K562 (cell line): Measurements from ENCODE around the gene APOL4. TPM values are rescaled to one million over a fixed set of nuclear protein-coding genes. Genes with fewer than 3 reads are reported as not detected.

Experiments
- ATAC-seq: fragments of 200-7000 bp; cut with Tn5 transposase; 3 replicates; pipeline ENCODE4 v1.9.1; 2020; ENCODE audit warnings: moderate library complexity
- BruUV-seq: library from RNA; stranded (reverse); fragments of 400-500 nt; replicated peaks from 2 replicates; lab custom pipeline; 2021; lab: Mats Ljungman, UMichigan
- CTCF ChIA-PET: fragments of 300-600 bp; formaldehyde crosslinking; extraction: SDS; loops from one replicate; lab custom pipeline; 2021; ENCODE audit warnings: low intra/inter-chr PET ratio; lab: Yijun Ruan, JAX
- POLR2A ChIA-PET: fragments of 300-600, 350-650 bp; sonication (Branson Sonifier 250); formaldehyde crosslinking; extraction: SDS; loops from one replicate; lab custom pipeline; 2021; ENCODE audit warnings: antibody characterized with exemption, inconsistent platforms; lab: Yijun Ruan, JAX
- DNase-seq, 4 experiments: peaks; one replicate each; pipeline versions ENCODE4 v3.0.0 to v3.0.0-alpha.2; 2011 to 2018; ENCODE audit warnings: low spot score in 3 of 4, mixed read lengths in 3 of 4; ENCODE audit errors: extremely low read depth in 1 of 4
- FAIRE-seq: peaks from 2 replicates; lab custom pipeline; 2011; peaks lifted over from hg19 to GRCh38; lab: Jason Lieb, UNC
- H2AFZ ChIP-seq: 2 replicates; pipeline ENCODE4 v1.6.0; 2011; ENCODE audit warnings: low read depth, low read length, control low read depth, inconsistent platforms
- H3K27ac ChIP-seq: fragments of 200-600 bp; 3 replicates; pipeline ENCODE4 v1.8.0; 2011; ENCODE audit warnings: low read depth, mild to moderate bottlenecking, control low read depth, inconsistent platforms, low read length, moderate library complexity, mixed read lengths; ENCODE audit errors: extremely low read depth
- H3K27me3 ChIP-seq, 2 experiments: fragments of 300-600 bp in 1 of 2; 2 replicates in 1 of 2; 3 replicates in 1 of 2; pipeline versions ENCODE4 v1.6.0 to v1.8.0; 2011; ENCODE audit warnings: inconsistent platforms in 2 of 2, low read length in 2 of 2, mild to moderate bottlenecking in 1 of 2, mixed read lengths in 1 of 2, moderate library complexity in 1 of 2; ENCODE audit not compliant: control insufficient read depth in 2 of 2, insufficient read depth in 2 of 2
- H3K36me3 ChIP-seq: fragments of 300-600 bp; 3 replicates; pipeline ENCODE4 v1.8.0; 2011; ENCODE audit warnings: mild to moderate bottlenecking, low read length, inconsistent platforms; ENCODE audit not compliant: control insufficient read depth, insufficient read depth
- H3K4me1 ChIP-seq, 2 experiments: fragments of 200-600 bp in 1 of 2; replicated peaks in 1 of 2; 2 replicates in 1 of 2; 3 replicates in 1 of 2; pipeline versions ENCODE4 v1.5.1 to v1.8.0; 2011; ENCODE audit warnings: inconsistent platforms in 2 of 2, low read length in 2 of 2, mild to moderate bottlenecking in 1 of 2, mixed read lengths in 1 of 2, moderate library complexity in 1 of 2; ENCODE audit not compliant: control insufficient read depth in 2 of 2, insufficient read depth in 2 of 2
- H3K4me2 ChIP-seq: 2 replicates; pipeline ENCODE4 v1.6.1; 2011; ENCODE audit warnings: low read length, control low read depth, inconsistent platforms, mixed read lengths; ENCODE audit not compliant: insufficient read depth
- H3K4me3 ChIP-seq: fragments of 200-600 bp; sonication (generic), shearing (Covaris generic); 2 replicates; pipeline ENCODE4 v1.5.1; 2016; ENCODE audit warnings: control low read depth, inconsistent platforms
- H3K79me2 ChIP-seq: fragments of 200-600 bp; 3 replicates; pipeline ENCODE4 v1.8.0; 2011; ENCODE audit warnings: low read length, inconsistent platforms; ENCODE audit not compliant: control insufficient read depth, insufficient read depth
- H3K9ac ChIP-seq, 2 experiments: 2 replicates each; pipeline versions ENCODE4 v1.6.0 to v1.6.1; 2011; ENCODE audit warnings: low read depth in 2 of 2, low read length in 2 of 2, control low read depth in 1 of 2, inconsistent platforms in 1 of 2, mild to moderate bottlenecking in 1 of 2, mixed read lengths in 1 of 2; ENCODE audit not compliant: insufficient read depth in 1 of 2
- H3K9me1 ChIP-seq: one replicate; pipeline ENCODE4 v1.6.0; 2011; ENCODE audit warnings: inconsistent platforms, mild to moderate bottlenecking, low read length, moderate library complexity; ENCODE audit not compliant: control insufficient read depth, insufficient read depth
- H3K9me3 ChIP-seq: replicated peaks from 2 replicates; pipeline ENCODE4 v1.5.1; 2011; ENCODE audit warnings: low read depth, low read length, inconsistent platforms; ENCODE audit not compliant: control insufficient read depth, insufficient read depth
- H4K20me1 ChIP-seq: replicated peaks from 2 replicates; pipeline ENCODE4 v1.6.1; 2011; ENCODE audit warnings: low read length, inconsistent platforms, mixed read lengths; ENCODE audit not compliant: control insufficient read depth, insufficient read depth
- ESRRA ChIP-seq: fragments of 450-650 bp; IDR thresholded peaks from 2 replicates; pipeline ENCODE4 v1.6.1; 2014; ENCODE audit warnings: low read depth, mild to moderate bottlenecking, moderate library complexity, borderline replicate concordance
- MECOM ChIP-seq: fragments of 250-450 bp; sonication (Bioruptor Pico); IDR thresholded peaks from 2 replicates; pipeline ENCODE4 v1.8.0; 2022; ENCODE audit warnings: inconsistent platforms
- RB1 ChIP-seq: fragments of 450-650 bp; IDR thresholded peaks from 2 replicates; pipeline ENCODE4 v1.6.1; 2017; ENCODE audit warnings: low read depth, mild to moderate bottlenecking
- TBL1XR1 ChIP-seq, 2 experiments: IDR thresholded peaks; 2 replicates each; pipeline ENCODE4 v1.6.1; 2012; ENCODE audit warnings: improper control_type of control experiment in 2 of 2, low read length in 2 of 2, mild to moderate bottlenecking in 1 of 2
- TSC22D4 ChIP-seq: fragments of 450-650 bp; IDR thresholded peaks from 2 replicates; pipeline ENCODE4 v1.6.1; 2016; ENCODE audit warnings: missing genetic modification characterization, missing biosample characterization, control low read depth
- WGBS: fragments of 100-300 bp; shearing (Covaris generic); methylation state at CpG from one replicate; pipeline ENCODE4 v1.1.6; 2016; ENCODE audit warnings: low coverage, mixed read lengths; ENCODE audit not compliant: insufficient coverage; ENCODE audit errors: missing lambda C conversion rate; 5-methylcytosine and 5-hydroxymethylcytosine counted together
- in situ Hi-C: fragments of 300-500 bp; cut with MboI; formaldehyde crosslinking; loops from 4 replicates; pipeline ENCODE4 v1.15.0; 2018; ENCODE audit warnings: inconsistent platforms, mixed read lengths
- intact Hi-C: fragments of 100-400 bp; cut with micrococcal nuclease; formaldehyde crosslinking; loops from 2 replicates; pipeline ENCODE4 v1.14.2; 2022
- polyA plus RNA-seq, 8 experiments: library from polyadenylated mRNA; depleted of rRNA in 4 of 8; stranded (reverse) in 5 of 8; unstranded in 3 of 8; fragments of >200 nt; fragmentation: Nextera tagmentation in 2 of 8; fragmentation: Illumina TruSeq in 1 of 8; extraction: Ambion mirVana in 2 of 8; extraction: Trizol in 1 of 8; gene quantifications; 2 replicates each; pipeline versions ENCODE4 v1.2.1 to v1.2.3, GENCODE V29; 2011 to 2014; ENCODE audit warnings: inconsistent platforms in 1 of 8, missing spikeins in 1 of 8
- total RNA-seq, 7 experiments: library from RNA; depleted of rRNA in 6 of 7; stranded (reverse); fragments of >200 nt in 6 of 7; fragmentation: Illumina TruSeq in 2 of 7; extraction: Trizol in 2 of 7; gene quantifications; 2 replicates each; pipeline versions ENCODE4 v1.2.1 to v1.2.3, GENCODE V29; 2011 to 2021; ENCODE audit warnings: low replicate concordance in 1 of 7
- TF ChIP-seq, protein P1 (sequence below): fragments of 450-650 bp; IDR thresholded peaks from 2 replicates; pipeline ENCODE4 v1.6.1; 2016; ENCODE audit warnings: low read depth

The APOL4 gene
- total and polyA plus RNA-seq, 9 of the 15 experiments (the other 6 are each of a cell fraction or from before 2014, with no cell fraction given): 6.5 to 15.0 (median 9.8) TPM

DNA sequence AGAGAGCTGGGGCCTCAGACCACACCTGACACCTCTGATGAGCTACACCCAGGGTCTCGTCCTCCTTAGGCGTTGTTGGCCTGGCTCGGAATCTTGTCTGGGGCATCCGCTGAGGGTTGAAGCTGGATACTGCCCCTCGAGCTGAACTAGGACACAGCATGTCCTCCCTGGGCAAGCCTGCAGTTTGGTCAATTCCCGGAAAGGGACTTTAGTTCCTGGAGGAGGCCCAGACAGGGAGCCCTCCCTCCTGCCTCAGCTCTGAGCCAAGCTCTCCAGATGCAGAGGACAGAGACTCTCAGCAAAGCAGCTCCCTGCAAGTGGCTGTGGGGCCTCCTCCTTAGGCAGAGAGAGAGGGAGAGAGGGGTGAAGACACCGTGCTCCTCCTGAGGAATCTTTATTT lies 45.9 kb downstream of the APOL4 start:
- intact Hi-C loops: no loop called here

More for the DNA sequence above, 45.9 kb downstream of the APOL4 start:
- ChIA-PET CTCF (no interaction called here), POLR2A (interaction anchor here (0.8 kb wide), 1 partner anchor 14 kb away, joined by 3 read pairs; no protein-coding TSS in a partner anchor)
- DNase-seq: peak in 2 of 4 experiments; percentile 12 to 48
- no peaks in the 10 kb centered on the region for H3K27me3 ChIP-seq
- H3K9ac ChIP-seq: peak overlapping the region in 1 of 2 experiments; percentile 75; a peak in 2 of 4 replicates
- in situ Hi-C loops: no loop called here
- no peaks in the 10 kb centered on the region for H3K79me2 ChIP-seq
- no peak for TF ChIP-seq RB1
- TF ChIP-seq ESRRA: no peak
- no peak for TF ChIP-seq MECOM
- TF ChIP-seq TSC22D4 (tag): no peak
- TF ChIP-seq TBL1XR1 (IDR thresholded peaks at IDR 0.05; ENCODE audit: low read length in 2 of 2): no peak
- TF ChIP-seq, protein P1, sequence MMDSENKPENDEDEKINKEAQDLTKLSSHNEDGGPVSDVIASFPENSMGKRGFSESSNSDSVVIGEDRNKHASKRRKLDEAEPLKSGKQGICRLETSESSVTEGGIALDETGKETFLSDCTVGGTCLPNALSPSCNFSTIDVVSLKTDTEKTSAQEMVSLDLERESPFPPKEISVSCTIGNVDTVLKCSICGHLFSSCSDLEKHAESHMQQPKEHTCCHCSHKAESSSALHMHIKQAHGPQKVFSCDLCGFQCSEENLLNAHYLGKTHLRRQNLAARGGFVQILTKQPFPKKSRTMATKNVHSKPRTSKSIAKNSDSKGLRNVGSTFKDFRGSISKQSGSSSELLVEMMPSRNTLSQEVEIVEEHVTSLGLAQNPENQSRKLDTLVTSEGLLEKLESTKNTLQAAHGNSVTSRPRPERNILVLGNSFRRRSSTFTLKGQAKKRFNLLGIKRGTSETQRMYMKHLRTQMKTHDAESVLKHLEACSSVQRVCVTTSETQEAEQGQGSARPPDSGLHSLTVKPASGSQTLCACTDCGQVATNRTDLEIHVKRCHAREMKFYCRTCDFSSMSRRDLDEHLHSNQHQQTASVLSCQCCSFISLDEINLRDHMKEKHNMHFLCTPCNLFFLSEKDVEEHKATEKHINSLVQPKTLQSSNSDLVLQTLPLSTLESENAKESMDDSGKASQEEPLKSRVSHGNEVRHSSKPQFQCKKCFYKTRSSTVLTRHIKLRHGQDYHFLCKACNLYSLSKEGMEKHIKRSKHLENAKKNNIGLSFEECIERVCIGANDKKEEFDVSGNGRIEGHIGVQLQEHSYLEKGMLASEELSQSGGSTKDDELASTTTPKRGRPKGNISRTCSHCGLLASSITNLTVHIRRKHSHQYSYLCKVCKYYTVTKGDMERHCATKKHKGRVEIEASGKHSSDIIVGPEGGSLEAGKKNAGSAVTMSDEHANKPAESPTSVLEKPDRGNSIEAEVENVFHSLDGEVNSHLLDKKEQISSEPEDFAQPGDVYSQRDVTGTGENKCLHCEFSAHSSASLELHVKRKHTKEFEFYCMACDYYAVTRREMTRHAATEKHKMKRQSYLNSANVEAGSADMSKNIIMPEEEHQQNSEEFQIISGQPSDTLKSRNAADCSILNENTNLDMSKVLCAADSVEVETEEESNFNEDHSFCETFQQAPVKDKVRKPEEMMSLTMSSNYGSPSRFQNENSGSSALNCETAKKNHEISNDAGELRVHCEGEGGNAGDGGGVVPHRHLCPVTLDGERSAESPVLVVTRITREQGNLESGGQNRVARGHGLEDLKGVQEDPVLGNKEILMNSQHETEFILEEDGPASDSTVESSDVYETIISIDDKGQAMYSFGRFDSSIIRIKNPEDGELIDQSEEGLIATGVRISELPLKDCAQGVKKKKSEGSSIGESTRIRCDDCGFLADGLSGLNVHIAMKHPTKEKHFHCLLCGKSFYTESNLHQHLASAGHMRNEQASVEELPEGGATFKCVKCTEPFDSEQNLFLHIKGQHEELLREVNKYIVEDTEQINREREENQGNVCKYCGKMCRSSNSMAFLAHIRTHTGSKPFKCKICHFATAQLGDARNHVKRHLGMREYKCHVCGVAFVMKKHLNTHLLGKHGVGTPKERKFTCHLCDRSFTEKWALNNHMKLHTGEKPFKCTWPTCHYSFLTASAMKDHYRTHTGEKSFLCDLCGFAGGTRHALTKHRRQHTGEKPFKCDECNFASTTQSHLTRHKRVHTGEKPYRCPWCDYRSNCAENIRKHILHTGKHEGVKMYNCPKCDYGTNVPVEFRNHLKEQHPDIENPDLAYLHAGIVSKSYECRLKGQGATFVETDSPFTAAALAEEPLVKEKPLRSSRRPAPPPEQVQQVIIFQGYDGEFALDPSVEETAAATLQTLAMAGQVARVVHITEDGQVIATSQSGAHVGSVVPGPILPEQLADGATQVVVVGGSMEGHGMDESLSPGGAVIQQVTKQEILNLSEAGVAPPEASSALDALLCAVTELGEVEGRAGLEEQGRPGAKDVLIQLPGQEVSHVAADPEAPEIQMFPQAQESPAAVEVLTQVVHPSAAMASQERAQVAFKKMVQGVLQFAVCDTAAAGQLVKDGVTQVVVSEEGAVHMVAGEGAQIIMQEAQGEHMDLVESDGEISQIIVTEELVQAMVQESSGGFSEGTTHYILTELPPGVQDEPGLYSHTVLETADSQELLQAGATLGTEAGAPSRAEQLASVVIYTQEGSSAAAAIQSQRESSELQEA: no peak
- no peaks in the 10 kb centered on the region for H3K9me3 ChIP-seq
- H4K20me1 ChIP-seq: no peaks in the 10 kb centered on the region
- no peak overlapping the region; the same call in 2 of the 3 replicates for H3K27ac ChIP-seq
- peak; percentile 60 for ATAC-seq
- H3K9me1 ChIP-seq: no peaks in the 10 kb centered on the region
- H3K4me1 ChIP-seq: peaks cover 13 to 16% of the 10 kb centered on the region in 2 experiments
- no peaks in the 10 kb centered on the region for H3K36me3 ChIP-seq
- no TSS peak for BruUV-seq
- no peak overlapping the region for H3K4me3 ChIP-seq
- FAIRE-seq: peak; percentile 78
- H2AFZ ChIP-seq: peak overlapping the region; percentile 78
- H3K4me2 ChIP-seq: peak overlapping the region; percentile 70; the same call in 1 of the 2 replicates
- 46% methylated on average over 6 of the region's 7 CpGs for WGBS
